Bronchus fibroblast of lung (primary cell): ENCODE data around the gene OR5B2. TPM values are rescaled to one million over a fixed set of nuclear protein-coding genes. Genes with fewer than 3 reads are reported as not detected.

ENCODE experiments used
- total RNA-seq: library from RNA; depleted of rRNA; stranded (reverse); fragments of >200 nt; gene quantifications from 2 replicates; pipeline ENCODE4 v1.2.3, GENCODE V29; 2015

The OR5B2 gene
- total RNA-seq: not detected in 2 replicates

GRCh38 chr11:58428021-58428420, at the start of gene OR5B2:
Gene OR5B2, minus strand, starts transcription at chr11:58428121. Its CDS starts 4,860 bp downstream, at chr11:58423261.

DNA sequence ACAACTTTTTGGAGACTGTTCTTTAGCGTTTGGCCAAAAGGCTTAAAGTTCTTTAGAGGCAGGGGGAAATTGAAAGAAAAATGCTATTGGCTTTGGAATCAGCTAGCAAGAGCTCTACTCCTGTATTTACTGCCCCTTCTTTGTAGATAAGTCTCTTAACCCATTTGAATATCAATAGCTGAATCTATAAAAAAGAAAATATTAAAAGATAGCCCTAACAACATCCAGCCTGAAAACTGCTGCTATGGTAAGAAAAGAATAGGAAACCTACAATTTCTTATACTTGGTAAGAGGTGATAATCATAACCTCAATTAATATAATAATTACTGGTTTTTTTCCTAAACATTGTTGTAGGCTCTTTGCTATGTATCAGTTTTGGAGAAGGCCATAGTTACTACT, 14.2 kb upstream of the OR5B2 start, which contains the start of gene OR5B12:
Gene OR5B12 (minus strand): TSS at position 101 of the 400 bp plus-strand sequence. CDS start 2,085 bp downstream, outside the sequence.

DNA sequence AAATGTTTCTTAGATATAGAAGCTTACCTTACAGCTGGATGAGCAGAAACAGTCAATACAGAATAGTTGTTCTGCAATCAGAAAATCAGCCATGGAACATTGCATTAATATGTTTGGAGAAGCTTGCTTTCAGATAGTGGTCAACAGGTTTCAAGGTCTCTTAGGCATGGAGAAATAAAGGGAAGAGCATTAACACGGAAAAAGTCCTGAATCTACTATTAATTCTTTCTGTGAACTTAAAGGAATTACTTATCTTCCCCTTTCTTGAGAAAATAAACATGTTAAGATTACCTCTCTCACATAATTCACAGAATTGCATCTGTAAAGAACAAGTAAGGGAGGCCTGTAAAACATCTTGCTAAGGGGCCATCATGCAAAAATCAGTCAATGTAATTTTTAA, 21.1 kb downstream of the OR5B2 start, which contains the start of gene OR5B3:
Gene OR5B3 (minus strand): TSS at position 101 of the 400 bp plus-strand sequence. CDS start 3,465 bp downstream, outside the sequence.

Other genes with a start within 250 kb of the OR5B2 start
- gene OR9Q2, start 239.1 kb downstream of the OR5B2 start, total RNA-seq: not detected in 2 replicates
- not detected in 2 replicates for gene OR1S2, start 224.0 kb downstream of the OR5B2 start, total RNA-seq
- not detected in 2 replicates for gene OR1S1, start 215.4 kb downstream of the OR5B2 start, total RNA-seq
- gene OR10Q1, start 199.2 kb downstream of the OR5B2 start, total RNA-seq: not detected in 2 replicates
- gene OR10W1, start 159.9 kb downstream of the OR5B2 start, total RNA-seq: not detected in 2 replicates
- not detected in 2 replicates for gene OR5B17, start 69.1 kb downstream of the OR5B2 start, total RNA-seq
- gene OR5B3, start 21.2 kb downstream of the OR5B2 start, total RNA-seq: not detected in 2 replicates
- gene OR5B12, start 14.1 kb upstream of the OR5B2 start, total RNA-seq: not detected in 2 replicates
- gene OR5B21, start 80.0 kb upstream of the OR5B2 start, total RNA-seq: not detected in 2 replicates
- gene LPXN, start 147.7 kb upstream of the OR5B2 start, total RNA-seq: 6.1 and 6.4 TPM in 2 replicates
- 24.2 and 30.3 TPM in 2 replicates for gene ZFP91, start 150.9 kb upstream of the OR5B2 start, total RNA-seq
- 0.34 and 0.59 TPM in 2 replicates for gene CNTF, start 194.5 kb upstream of the OR5B2 start, total RNA-seq